OCI-LY1 (cell line): ENCODE data around the gene KAT2A.

Experiments
- H2AFZ ChIP-seq: fragments of 200-600 bp; sonication (generic), shearing (Covaris generic); 2 replicates; pipeline ENCODE4 v1.6.0; 2014; ENCODE audit warnings: antibody characterized with exemption, mild to moderate bottlenecking, low read length
- H3F3A ChIP-seq: fragments of 200-600 bp; sonication (generic), shearing (Covaris generic); 2 replicates; pipeline ENCODE4 v1.6.0; 2014; ENCODE audit warnings: mild to moderate bottlenecking, antibody characterized with exemption, low read length, moderate library complexity; ENCODE audit not compliant: insufficient read depth
- H3K27ac ChIP-seq: fragments of 200-600 bp; sonication (generic); 2 replicates; pipeline ENCODE4 v1.5.1; 2014; ENCODE audit warnings: low read length, mixed run types, mild to moderate bottlenecking, low read depth; ENCODE audit not compliant: poor library complexity, severe bottlenecking
- H3K27me3 ChIP-seq: fragments of 200-600 bp; sonication (generic); 2 replicates; pipeline ENCODE4 v1.6.0; 2014; ENCODE audit warnings: antibody characterized with exemption, mild to moderate bottlenecking, low read length, moderate library complexity; ENCODE audit not compliant: insufficient read depth
- H3K36me3 ChIP-seq: fragments of 200-600 bp; sonication (generic); 2 replicates; pipeline ENCODE4 v1.6.1; 2014; ENCODE audit warnings: mild to moderate bottlenecking, antibody characterized with exemption, low read length, moderate library complexity, mixed read lengths; ENCODE audit not compliant: insufficient read depth
- H3K4me1 ChIP-seq: fragments of 200-600 bp; sonication (generic); 2 replicates; pipeline ENCODE4 v1.5.1; 2014; ENCODE audit warnings: mild to moderate bottlenecking, low read length, moderate library complexity; ENCODE audit not compliant: insufficient read depth, severe bottlenecking
- H3K4me2 ChIP-seq: fragments of 200-600 bp; sonication (generic), shearing (Covaris generic); 2 replicates; pipeline ENCODE4 v1.6.1; 2014; ENCODE audit warnings: low read length
- H3K4me3 ChIP-seq: fragments of 200-600 bp; sonication (generic); 2 replicates; pipeline ENCODE4 v1.5.1; 2014; ENCODE audit warnings: low read length, low read depth, mild to moderate bottlenecking, mixed read lengths; ENCODE audit not compliant: poor library complexity, severe bottlenecking
- H3K79me2 ChIP-seq: fragments of 200-600 bp; shearing (Covaris generic); 2 replicates; pipeline ENCODE4 v1.6.1; 2016; ENCODE audit warnings: mixed run types, low read length, mixed read lengths; ENCODE audit not compliant: insufficient read depth
- H3K9ac ChIP-seq: fragments of 200-600 bp; sonication (generic), shearing (Covaris generic); 2 replicates; pipeline ENCODE4 v1.6.1; 2014; ENCODE audit warnings: mild to moderate bottlenecking, low read length, mixed read lengths
- H3K9me2 ChIP-seq: fragments of 200-600 bp; sonication (generic), shearing (Covaris generic); 2 replicates; pipeline ENCODE4 v1.6.1; 2014; ENCODE audit warnings: low read depth, mild to moderate bottlenecking, low read length, mixed read lengths
- H3K9me3 ChIP-seq: fragments of 200-600 bp; shearing (Covaris generic); 2 replicates; pipeline ENCODE4 v1.6.1; 2014; ENCODE audit warnings: low read length, mixed read lengths
- H4K20me1 ChIP-seq: fragments of 200-600 bp; sonication (generic), shearing (Covaris generic); 2 replicates; pipeline ENCODE4 v1.6.0; 2016; ENCODE audit warnings: mild to moderate bottlenecking, low read length; ENCODE audit not compliant: insufficient read depth
- EZH2 ChIP-seq: fragments of 200-600 bp; sonication (generic), shearing (Covaris generic); IDR thresholded peaks from 2 replicates; pipeline ENCODE4 v1.8.0; 2017; ENCODE audit warnings: borderline replicate concordance, mixed run types, mild to moderate bottlenecking, antibody characterized with exemption, low read length, moderate library complexity, mixed read lengths
- TF ChIP-seq, protein P1 (sequence below): fragments of 200-600 bp; sonication (generic), shearing (Covaris generic); IDR thresholded peaks from 2 replicates; pipeline ENCODE4 v1.5.1; 2017; ENCODE audit warnings: mild to moderate bottlenecking, antibody characterized with exemption, low read length, moderate library complexity, mixed read lengths

KAT2A gene

DNA sequence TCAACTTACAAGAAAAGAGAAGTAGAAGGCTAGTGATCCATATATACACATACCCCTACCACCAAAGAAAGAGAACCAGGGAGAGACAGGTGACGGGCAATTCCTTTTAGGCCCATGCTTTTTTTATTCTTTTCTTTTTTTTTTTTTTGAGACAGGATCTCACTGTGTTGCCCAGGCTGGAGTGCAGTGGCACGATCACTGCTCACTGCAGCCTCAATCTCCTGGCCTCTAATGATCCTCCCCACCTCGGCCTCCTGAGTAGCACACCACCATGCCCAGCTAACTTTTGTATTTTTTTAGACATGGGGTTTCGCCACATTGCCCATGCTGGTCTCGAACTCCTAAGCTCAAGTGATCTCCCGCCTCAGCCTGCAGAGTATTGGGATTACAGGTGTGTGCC is 6.2 kb upstream of the KAT2A start:
- H2AFZ ChIP-seq, result no peak overlapping the region
- H3K9me3 ChIP-seq, result no peaks in the 10 kb centered on the region
- no peaks in the 10 kb centered on the region for H4K20me1 ChIP-seq
- TF ChIP-seq EZH2, result no peak
- TF ChIP-seq, protein P1, sequence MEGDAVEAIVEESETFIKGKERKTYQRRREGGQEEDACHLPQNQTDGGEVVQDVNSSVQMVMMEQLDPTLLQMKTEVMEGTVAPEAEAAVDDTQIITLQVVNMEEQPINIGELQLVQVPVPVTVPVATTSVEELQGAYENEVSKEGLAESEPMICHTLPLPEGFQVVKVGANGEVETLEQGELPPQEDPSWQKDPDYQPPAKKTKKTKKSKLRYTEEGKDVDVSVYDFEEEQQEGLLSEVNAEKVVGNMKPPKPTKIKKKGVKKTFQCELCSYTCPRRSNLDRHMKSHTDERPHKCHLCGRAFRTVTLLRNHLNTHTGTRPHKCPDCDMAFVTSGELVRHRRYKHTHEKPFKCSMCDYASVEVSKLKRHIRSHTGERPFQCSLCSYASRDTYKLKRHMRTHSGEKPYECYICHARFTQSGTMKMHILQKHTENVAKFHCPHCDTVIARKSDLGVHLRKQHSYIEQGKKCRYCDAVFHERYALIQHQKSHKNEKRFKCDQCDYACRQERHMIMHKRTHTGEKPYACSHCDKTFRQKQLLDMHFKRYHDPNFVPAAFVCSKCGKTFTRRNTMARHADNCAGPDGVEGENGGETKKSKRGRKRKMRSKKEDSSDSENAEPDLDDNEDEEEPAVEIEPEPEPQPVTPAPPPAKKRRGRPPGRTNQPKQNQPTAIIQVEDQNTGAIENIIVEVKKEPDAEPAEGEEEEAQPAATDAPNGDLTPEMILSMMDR, result no peak
- H3K4me1 ChIP-seq, result peaks cover 19% of the 10 kb centered on the region
- peaks cover 10% of the 10 kb centered on the region for H3K79me2 ChIP-seq
- H3K36me3 ChIP-seq, result peaks cover 56% of the 10 kb centered on the region
- 0 out of 2 replicates have a peak, but pooled peaks cover 4% of the 10 kb centered on the region for H3F3A ChIP-seq
- no peak overlapping the region for H3K4me3 ChIP-seq
- H3K4me2 ChIP-seq, result no peak overlapping the region
- no peak overlapping the region for H3K9ac ChIP-seq
- no peaks in the 10 kb centered on the region for H3K9me2 ChIP-seq
- no peak overlapping the region for H3K27ac ChIP-seq
- H3K27me3 ChIP-seq, result no peaks in the 10 kb centered on the region

DNA sequence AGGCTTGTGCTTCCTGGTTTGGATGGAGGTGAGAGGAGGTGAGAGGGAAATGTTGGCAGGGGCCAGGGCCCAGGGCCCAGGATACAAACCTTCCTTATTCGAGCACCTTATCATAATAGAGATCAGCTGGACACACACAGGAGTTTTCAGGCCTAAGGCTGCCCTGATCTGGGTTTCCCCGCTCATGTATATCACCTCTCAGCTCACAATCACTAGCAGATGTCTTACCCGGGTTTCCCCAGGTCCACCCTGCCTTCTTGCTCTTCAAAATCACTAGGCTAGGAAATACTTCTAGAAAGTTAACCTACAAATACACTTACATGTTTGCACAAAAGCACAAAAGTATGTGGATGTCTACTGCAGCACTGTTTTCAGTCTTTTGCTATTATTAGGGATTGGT is 5.7 kb upstream of the KAT2A start:
- Histone ChIP-seq H3K4me3 (no peak overlapping the region), H3K36me3 (peaks cover 56% of the 10 kb centered on the region), H3K9me3 (no peaks in the 10 kb centered on the region), H3K9ac (no peak overlapping the region), H2AFZ (no peak overlapping the region), H3K9me2 (no peaks in the 10 kb centered on the region), H4K20me1 (no peaks in the 10 kb centered on the region), H3F3A (0 out of 2 replicates have a peak, but pooled peaks cover 4% of the 10 kb centered on the region), H3K27ac (peak overlapping the region; percentile 40), H3K79me2 (peaks cover 4% of the 10 kb centered on the region), H3K4me1 (peaks cover 14% of the 10 kb centered on the region), H3K27me3 (no peaks in the 10 kb centered on the region), H3K4me2 (no peak overlapping the region)
- TF ChIP-seq, protein P1, result no peak
- TF ChIP-seq EZH2, result no peak

DNA sequence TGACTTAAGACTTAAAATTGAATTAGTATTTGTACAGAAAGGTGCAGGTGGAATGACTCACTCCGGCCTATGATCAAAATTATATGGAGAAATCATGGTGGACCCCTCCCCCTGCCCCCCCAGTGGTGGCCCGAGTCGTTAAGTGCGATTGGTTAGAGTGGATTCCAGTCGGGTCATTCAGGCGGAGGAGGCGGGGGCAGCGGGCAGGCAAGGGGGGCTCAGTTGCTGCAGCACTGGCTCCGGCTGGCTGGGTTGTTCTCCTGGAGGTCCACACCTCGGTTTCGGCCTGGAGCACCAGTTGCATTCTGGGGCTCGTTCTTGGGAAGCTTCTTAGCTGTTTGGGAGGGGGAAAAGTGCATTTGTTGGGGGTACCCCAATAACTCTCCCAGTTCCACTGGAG is 4.4 kb upstream of the KAT2A start:
- H3K36me3 ChIP-seq, result peaks cover 56% of the 10 kb centered on the region
- H3K9ac ChIP-seq, result no peak overlapping the region

More for the DNA sequence above, 4.4 kb upstream of the KAT2A start:
- Histone ChIP-seq H3K9me3 (no peaks in the 10 kb centered on the region), H4K20me1 (no peaks in the 10 kb centered on the region), H2AFZ (no peak overlapping the region), H3K4me2 (no peak overlapping the region), H3F3A (0 out of 2 replicates have a peak, but pooled peaks cover 4% of the 10 kb centered on the region), H3K4me3 (no peak overlapping the region), H3K27me3 (no peaks in the 10 kb centered on the region), H3K27ac (no peak overlapping the region), H3K4me1 (peaks cover 7% of the 10 kb centered on the region), H3K9me2 (no peaks in the 10 kb centered on the region), H3K79me2 (no peaks in the 10 kb centered on the region)
- TF ChIP-seq, protein P1, result no peak
- no peak for TF ChIP-seq EZH2
